ENCODE measurements around the gene TBCEL.
"Not testable (repeated sequence)": the region's sequence is repeated elsewhere in the genome, so short reads cannot be mapped to it uniquely, and the experiment has no call there.

The TBCEL gene

GRCh38 chr11:121029813-121030445, 6.0 kb downstream of the TBCEL start:
- DNase-seq (ENCODE audit: low spot score) = no peak

- DNase-seq (ENCODE audit: low spot score) = no peak
These were observed 7.3 kb downstream of the TBCEL start for GRCh38 chr11:121031167-121031566.

GRCh38 chr11:121031648-121032047, 7.7 kb downstream of the TBCEL start:
- not testable (repeated sequence) for DNase-seq (ENCODE audit: low spot score)

GRCh38 chr11:121032546-121032945, 8.6 kb downstream of the TBCEL start:
- DNase-seq (ENCODE audit: low spot score) = no peak

GRCh38 chr11:121033635-121034034, 9.7 kb downstream of the TBCEL start:
- DNase-seq (ENCODE audit: low spot score) = no peak

- no peak for DNase-seq (ENCODE audit: low spot score)
These were observed 11.4 kb downstream of the TBCEL start for GRCh38 chr11:121035169-121035755.

- DNase-seq (ENCODE audit: low spot score) = no peak
These were observed 11.9 kb downstream of the TBCEL start for GRCh38 chr11:121035780-121036179.

GRCh38 chr11:121037016-121037415, 13.1 kb downstream of the TBCEL start:
- no peak for DNase-seq (ENCODE audit: low spot score)

- DNase-seq (ENCODE audit: low spot score) = no peak
These were observed 14.9 kb downstream of the TBCEL start for GRCh38 chr11:121038648-121039409.

- no peak for DNase-seq (ENCODE audit: low spot score)
These were observed 16.2 kb downstream of the TBCEL start for GRCh38 chr11:121039971-121040613.

GRCh38 chr11:121040614-121041002, 16.7 kb downstream of the TBCEL start:
- DNase-seq (ENCODE audit: low spot score) = no peak

- DNase-seq (ENCODE audit: low spot score) = no peak
These were observed 17.2 kb downstream of the TBCEL start for GRCh38 chr11:121041072-121041471.

- DNase-seq (ENCODE audit: low spot score) = no peak
These were observed 18.4 kb downstream of the TBCEL start for GRCh38 chr11:121042296-121042695.

- DNase-seq (ENCODE audit: low spot score) = no peak
These were observed 24.0 kb downstream of the TBCEL start for GRCh38 chr11:121047926-121048325.

- DNase-seq (ENCODE audit: low spot score) = peak; percentile 32
These were observed 24.7 kb downstream of the TBCEL start for GRCh38 chr11:121048464-121049233.

- DNase-seq (ENCODE audit: low spot score) = no peak
These were observed 29.3 kb downstream of the TBCEL start for GRCh38 chr11:121053244-121053643.

- DNase-seq (ENCODE audit: low spot score) = no peak
These were observed 30.4 kb downstream of the TBCEL start for GRCh38 chr11:121054266-121054665.

- DNase-seq (ENCODE audit: low spot score) = no peak
These were observed 31.2 kb downstream of the TBCEL start for GRCh38 chr11:121055076-121055475.

GRCh38 chr11:121057922-121058321, 34.0 kb downstream of the TBCEL start:
- DNase-seq (ENCODE audit: low spot score) = no peak

GRCh38 chr11:121058941-121059340, 35.0 kb downstream of the TBCEL start:
- no peak for DNase-seq (ENCODE audit: low spot score)

- DNase-seq (ENCODE audit: low spot score) = no peak
These were observed 35.7 kb downstream of the TBCEL start for GRCh38 chr11:121059605-121060004.

GRCh38 chr11:121063728-121064127, 39.8 kb downstream of the TBCEL start:
- DNase-seq (ENCODE audit: low spot score) = peak; percentile 1

All from COLO829 (cell line).